Measurements from ENCODE around the gene ARHGEF28.
A peak's percentile ranks its signal among the peaks of the same experiment; 100 is the strongest.

The ARHGEF28 gene

GRCh38 chr5:73834693-73835092 is 208.7 kb downstream of the ARHGEF28 start:
- no peak overlapping the region for H3K27ac ChIP-seq
- DNase-seq (ENCODE audit: low read depth, low spot score), result no peak

- H3K27ac ChIP-seq, result no peak overlapping the region
- DNase-seq (ENCODE audit: low read depth, low spot score), result no peak
Measured at GRCh38 chr5:73835726-73836125, 209.7 kb downstream of the ARHGEF28 start.

DNA sequence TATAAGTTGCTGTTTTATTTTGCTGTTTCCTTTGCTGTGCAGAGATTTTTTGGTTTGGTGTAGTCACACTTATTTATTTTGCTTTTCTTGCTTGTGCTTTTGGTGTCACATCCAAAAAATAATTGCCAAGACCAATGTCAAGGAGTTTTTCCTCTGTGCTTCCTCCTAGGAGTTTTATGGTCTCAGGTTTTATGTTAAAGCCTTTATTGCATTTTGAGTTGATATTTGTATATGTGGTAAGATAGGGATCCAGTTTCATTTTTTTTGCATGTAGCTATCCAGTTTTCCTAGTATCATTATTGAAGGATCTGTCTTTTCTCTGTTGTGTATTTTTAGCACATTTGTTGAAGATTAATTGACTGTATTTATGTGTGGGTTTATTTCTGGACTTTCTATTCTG is 210.6 kb downstream of the ARHGEF28 start:
- no peak for DNase-seq (ENCODE audit: low read depth, low spot score)
- H3K27ac ChIP-seq, result no peak overlapping the region

DNA sequence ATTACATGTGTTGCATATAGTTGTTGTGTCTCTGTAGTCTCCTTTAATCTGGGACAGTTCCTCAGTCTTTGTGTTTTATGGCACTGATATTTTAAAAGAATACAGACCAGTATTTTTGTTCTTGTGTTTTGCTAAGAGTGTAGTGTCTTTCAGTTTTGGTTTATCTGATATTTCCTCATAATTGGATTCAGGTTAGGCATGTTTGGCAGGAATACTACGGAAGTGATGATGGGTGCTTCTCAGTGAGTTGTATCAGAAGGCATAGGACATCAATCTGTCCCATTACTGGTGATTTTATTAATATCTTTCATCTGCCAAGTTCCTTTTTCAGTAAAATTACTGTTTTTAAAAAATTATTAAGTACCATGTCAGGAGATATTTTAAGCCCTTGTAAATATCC is 212.9 kb downstream of the ARHGEF28 start:
- DNase-seq (ENCODE audit: low read depth, low spot score), result no peak
- H3K27ac ChIP-seq, result no peak overlapping the region

GRCh38 chr5:73841641-73842040 is 215.6 kb downstream of the ARHGEF28 start:
- DNase-seq (ENCODE audit: low read depth, low spot score), result no peak
- H3K27ac ChIP-seq, result no peak overlapping the region

GRCh38 chr5:73844165-73844564 is 218.2 kb downstream of the ARHGEF28 start:
- DNase-seq (ENCODE audit: low read depth, low spot score), result no peak
- H3K27ac ChIP-seq, result peak overlapping the region; percentile 18

DNA sequence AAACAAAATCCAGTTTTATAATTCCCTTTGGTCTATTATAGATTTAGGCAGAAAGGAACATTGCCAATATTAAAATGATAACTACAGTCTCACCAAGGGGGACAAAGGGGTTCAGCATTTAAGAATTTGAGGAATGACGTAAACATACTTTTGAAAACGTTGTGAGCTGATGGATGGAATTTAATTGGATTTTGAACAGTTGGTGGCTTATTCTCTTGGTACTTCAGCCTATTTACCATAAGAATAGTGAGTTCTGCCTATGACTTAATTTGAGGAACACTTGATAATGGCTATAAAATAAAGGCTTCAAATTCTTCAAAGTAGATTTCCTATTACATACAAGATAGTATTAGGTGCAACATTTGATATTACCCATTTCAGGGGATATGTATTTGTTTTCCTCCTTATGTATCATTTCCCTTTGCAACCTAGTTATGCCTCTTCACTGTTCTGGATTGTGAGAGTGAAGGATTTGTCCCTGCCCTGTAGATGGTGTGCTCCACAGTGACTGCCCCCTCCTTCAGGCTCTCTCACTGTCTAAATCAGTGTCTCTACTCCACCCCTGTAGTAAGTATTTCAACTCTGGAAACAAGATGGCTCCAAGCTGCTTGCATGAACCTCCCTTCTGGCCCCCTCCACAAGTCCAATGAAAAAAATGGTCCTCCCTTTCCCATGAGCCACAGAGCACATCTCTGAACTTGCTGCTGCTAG is 225.6 kb downstream of the ARHGEF28 start:
- DNase-seq (ENCODE audit: low read depth, low spot score), result no peak
- H3K27ac ChIP-seq, result no peak overlapping the region

GRCh38 chr5:73853091-73853490 is 227.1 kb downstream of the ARHGEF28 start:
- DNase-seq (ENCODE audit: low read depth, low spot score), result peak; percentile 57

DNA sequence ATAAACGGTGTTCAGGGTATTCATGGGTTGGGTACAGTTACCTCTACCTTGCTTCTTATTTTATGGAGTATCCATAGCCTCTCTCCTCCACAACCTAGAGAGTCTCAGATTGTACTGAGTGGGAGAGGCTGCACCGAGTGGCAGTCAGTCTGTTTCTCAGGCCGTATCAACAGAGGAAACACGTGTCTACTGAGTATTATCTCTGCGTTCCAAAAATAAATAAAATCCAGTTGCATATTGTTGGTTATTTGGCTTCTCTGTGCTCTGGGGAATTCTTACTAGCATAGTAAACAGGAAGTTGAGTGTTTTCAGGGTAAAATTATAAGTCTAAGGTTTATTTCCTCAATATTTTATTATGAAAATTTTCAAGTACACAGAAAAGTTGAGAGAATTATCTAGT is 231.0 kb downstream of the ARHGEF28 start:
- no peak overlapping the region for H3K27ac ChIP-seq
- DNase-seq (ENCODE audit: low read depth, low spot score), result no peak

More at GRCh38 chr5:73853091-73853490, 227.1 kb downstream of the ARHGEF28 start:
- H3K27ac ChIP-seq, result peak overlapping the region; percentile 20

DNA sequence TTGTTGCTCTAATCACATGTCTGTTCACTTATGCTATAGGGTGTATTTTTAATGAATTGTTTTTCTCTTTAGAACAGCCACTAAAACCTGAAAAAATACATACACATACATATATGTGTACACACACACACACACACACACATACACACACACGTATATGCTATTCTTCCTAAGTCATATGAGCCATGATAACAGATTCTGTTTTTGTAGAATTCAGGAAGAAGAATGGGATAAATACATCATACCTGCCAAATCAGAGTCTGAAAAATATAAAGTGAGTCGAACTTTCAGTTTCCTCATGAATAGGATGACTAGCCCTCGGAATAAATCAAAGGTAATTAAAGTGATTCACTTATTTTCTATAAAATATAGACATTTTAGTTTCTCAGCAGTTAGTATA is 231.4 kb downstream of the ARHGEF28 start:
- H3K27ac ChIP-seq, result no peak overlapping the region
- DNase-seq (ENCODE audit: low read depth, low spot score), result no peak

- DNase-seq (ENCODE audit: low read depth, low spot score), result no peak
- no peak overlapping the region for H3K27ac ChIP-seq
Measured at GRCh38 chr5:73858054-73858453, 232.1 kb downstream of the ARHGEF28 start.

- no peak for DNase-seq (ENCODE audit: low read depth, low spot score)
- H3K27ac ChIP-seq, result no peak overlapping the region
Measured at GRCh38 chr5:73858776-73859175, 232.8 kb downstream of the ARHGEF28 start.

GRCh38 chr5:73859696-73860095 is 233.7 kb downstream of the ARHGEF28 start:
- no peak for DNase-seq (ENCODE audit: low read depth, low spot score)
- no peak overlapping the region for H3K27ac ChIP-seq

DNA sequence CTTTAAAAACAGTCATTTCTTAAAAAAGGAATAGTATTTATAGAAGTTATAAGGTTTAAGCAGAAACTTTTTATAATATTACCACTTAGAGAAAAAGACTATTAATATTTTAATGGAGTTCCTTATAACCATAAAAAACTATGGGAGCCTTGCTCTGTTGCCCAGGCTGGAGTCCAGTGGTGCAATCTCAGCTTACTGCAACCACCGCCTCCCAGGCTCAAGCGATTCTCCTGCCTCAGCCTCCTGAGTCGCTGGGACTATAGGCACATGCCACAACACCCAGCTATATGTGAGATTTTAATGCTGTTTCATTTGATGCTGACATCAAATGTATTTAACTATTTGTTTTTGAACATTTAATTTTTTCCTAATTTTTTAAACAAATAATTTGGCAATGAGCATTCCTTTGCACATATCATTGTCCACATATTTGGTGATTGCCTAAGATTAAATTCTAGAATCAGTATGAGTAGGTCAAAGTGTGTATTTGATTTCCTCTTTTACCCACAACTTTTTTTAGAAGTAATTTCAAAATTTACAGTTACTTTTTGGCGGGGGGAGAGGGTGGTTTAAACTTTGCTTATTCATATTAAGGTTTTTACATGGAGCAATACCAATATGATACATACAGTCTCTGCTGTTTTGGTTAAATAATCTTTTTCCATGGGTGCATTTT is 235.5 kb downstream of the ARHGEF28 start:
- no peak overlapping the region for H3K27ac ChIP-seq
- no peak for DNase-seq (ENCODE audit: low read depth, low spot score)

DNA sequence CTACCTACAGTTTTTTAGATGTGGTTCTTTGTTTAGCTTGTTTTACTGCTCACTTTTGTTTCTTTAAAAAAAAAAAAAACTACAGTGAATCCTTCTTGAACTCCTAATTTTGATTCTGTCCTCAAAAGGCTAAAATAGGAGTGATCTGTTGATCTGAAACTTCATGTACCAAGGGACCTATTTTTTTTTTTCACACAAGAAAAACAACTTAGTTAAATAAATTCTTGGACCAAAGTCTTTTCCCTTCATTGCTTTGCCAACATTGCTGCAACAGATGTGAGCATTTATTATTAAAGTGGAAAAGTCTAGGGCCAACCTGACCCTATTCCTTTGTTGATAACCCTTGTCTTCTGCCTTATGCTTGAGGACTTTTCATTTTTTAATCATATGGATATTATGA is 236.8 kb downstream of the ARHGEF28 start:
- no peak overlapping the region for H3K27ac ChIP-seq
- DNase-seq (ENCODE audit: low read depth, low spot score), result no peak

- DNase-seq (ENCODE audit: low read depth, low spot score), result no peak
- no peak overlapping the region for H3K27ac ChIP-seq
Measured at GRCh38 chr5:73863876-73864275, 237.9 kb downstream of the ARHGEF28 start.

DNA sequence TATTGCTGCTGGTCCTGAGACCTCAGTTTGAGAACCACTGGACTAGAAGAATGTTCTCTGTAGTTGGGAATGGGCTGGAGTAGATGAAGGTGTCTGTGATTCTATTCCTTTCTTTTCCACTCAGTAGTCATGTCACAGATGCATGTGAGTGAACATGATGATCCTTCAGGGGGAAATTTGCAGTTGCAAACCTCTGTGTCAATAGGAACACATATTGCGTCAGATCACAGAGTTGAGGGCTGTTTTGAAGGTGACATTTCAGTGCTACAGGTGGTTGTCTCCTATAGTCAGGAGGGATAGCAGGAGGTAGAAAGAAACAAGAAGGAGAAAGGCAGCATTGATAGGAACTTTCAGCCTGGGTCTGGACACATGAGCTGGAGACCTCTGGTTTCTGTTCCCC is 239.3 kb downstream of the ARHGEF28 start:
- DNase-seq (ENCODE audit: low read depth, low spot score), result no peak

DNA sequence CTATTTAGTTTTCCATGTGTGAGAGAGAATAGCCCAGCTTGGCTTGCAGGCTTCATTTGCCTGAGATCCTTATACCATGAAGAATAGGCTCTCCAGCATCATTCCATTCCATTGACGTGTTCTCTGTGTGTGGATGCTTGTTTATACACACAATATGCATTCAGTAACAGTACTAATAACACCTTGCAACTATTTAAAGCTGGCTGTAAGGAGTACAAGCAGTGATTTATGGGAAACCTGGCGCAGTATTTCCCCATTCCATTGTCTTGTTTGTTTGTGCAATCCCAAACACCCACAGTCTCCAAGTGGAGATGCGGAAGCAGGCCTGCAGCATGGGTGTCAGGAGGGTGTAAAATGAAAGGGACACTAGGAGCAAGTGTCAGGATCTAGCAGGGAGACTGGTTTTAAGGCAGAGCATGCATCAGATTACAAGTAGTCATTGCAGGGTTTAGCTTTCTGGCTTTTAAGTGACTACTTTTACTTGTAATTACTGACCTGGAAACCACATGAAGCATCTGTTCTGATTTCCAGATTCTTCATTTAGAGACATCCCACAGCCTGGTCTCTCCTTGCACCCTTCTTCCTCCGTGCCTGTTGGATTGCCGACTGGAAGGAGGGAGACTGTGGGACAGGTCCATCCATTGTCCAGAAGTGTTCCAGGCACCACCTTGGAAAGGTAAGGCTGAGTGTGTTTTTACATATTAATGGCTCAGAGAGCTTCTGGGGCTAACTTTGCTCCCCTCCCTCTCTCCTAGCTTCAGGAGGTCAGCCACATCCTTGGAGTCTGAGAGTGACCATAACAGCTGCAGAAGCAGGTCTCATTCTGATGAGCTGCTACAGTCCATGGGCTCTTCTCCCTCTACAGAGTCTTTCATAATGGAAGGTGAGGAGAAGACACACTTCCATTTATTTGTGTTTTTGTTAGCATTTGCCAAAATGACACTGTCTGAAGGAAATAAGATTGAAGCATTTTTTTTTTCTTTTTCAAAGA is 241.6 kb downstream of the ARHGEF28 start:
- no peak for DNase-seq (ENCODE audit: low read depth, low spot score)
- H3K27ac ChIP-seq, result no peak overlapping the region

More for the DNA sequence above, 239.3 kb downstream of the ARHGEF28 start:
- H3K27ac ChIP-seq, result no peak overlapping the region

- DNase-seq (ENCODE audit: low read depth, low spot score), result no peak
Measured at GRCh38 chr5:73883646-73884045, 257.6 kb downstream of the ARHGEF28 start.

DNA sequence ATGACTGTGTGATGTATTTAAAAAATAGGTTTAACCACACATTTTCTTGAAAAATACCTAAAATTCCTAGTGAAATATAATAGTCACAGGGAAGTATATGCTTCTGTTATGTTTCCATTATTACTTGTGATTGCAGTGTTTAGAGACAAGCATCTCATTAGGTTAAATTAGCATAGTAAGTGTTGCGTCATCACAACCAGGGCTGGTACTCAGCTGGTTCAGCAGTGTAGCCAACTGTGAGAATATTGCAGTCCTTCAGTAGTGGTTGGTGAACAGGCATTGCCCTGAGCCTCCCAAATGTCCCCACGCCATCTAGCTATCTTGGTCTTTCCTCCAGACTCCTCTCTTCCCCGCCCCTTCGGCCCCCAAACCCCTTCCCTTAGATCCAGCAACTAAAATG is 261.7 kb downstream of the ARHGEF28 start:
- no peak for DNase-seq (ENCODE audit: low read depth, low spot score)
- no peak overlapping the region for H3K27ac ChIP-seq

More at GRCh38 chr5:73883646-73884045, 257.6 kb downstream of the ARHGEF28 start:
- no peak overlapping the region for H3K27ac ChIP-seq

- DNase-seq (ENCODE audit: low read depth, low spot score), result no peak
- no peak overlapping the region for H3K27ac ChIP-seq
Measured at GRCh38 chr5:73890569-73890968, 264.6 kb downstream of the ARHGEF28 start.

Measured in epithelial cell of prostate (primary cell).